ENCODE data around the gene BARD1.
"Not testable (repeated sequence)": the region's sequence is repeated elsewhere in the genome, so short reads cannot be mapped to it uniquely, and the experiment has no call there.

GRCh38 chr2:214783181-214783580, 26.3 kb downstream of the BARD1 start:
- TF ChIP-seq EZH2 (IDR thresholded peaks at IDR 0.05; ENCODE audit: insufficient read depth, poor library complexity, severe bottlenecking); EZH2phosphoT487 (IDR thresholded peaks at IDR 0.05; ENCODE audit: insufficient read depth, low read depth): not testable (repeated sequence)
